ENCODE results near the gene AUTS2.

AUTS2 gene

DNA sequence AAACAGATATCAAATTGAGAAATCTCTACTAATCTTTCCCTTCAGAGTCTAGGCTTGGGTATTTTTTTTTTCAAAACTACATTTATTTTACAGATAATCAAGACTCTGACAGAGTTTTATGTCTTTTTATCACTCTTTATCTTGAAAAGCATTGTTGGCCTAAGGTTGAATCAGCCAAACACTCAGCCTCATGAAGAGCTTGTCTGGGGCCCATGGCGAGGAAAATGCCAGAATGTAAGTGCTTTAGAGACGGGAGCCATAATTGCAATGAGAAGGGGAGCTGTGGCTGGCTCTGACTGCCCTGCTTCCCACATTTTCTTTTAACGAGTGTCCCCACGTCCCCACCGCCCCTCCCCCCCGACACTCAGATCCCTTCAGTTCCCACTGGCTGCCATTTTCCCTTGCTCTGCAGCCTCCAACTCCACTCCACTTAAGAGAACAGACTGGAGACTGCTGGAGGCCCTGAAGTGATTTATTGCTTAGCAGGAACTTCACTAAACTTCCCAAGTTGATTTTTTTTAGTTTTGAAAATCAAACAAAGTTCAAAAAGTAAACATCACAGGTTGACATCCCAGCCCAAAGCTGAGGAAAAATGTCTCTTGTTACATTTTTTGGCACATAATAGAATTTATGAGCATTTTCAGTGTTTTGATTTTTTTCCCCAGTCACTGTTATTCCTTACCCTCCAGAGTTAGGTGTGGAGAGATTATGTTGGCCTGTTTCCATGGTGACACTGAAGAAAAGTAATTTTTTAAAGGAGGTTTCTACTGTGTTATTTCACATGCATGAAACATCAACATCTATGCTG lies 896.2 kb downstream of the AUTS2 start:
- Histone ChIP-seq H3K4me3 (ENCODE audit: low read depth, low read length) (no peak overlapping the region), H3K36me3 (no peaks in the 10 kb centered on the region), H3K9me3 (ENCODE audit: severe bottlenecking) (no peaks in the 10 kb centered on the region), H3K27ac (no peak overlapping the region), H3K27me3 (ENCODE audit: insufficient read depth, low read depth, severe bottlenecking) (no peaks in the 10 kb centered on the region)
- TF ChIP-seq, protein P1, sequence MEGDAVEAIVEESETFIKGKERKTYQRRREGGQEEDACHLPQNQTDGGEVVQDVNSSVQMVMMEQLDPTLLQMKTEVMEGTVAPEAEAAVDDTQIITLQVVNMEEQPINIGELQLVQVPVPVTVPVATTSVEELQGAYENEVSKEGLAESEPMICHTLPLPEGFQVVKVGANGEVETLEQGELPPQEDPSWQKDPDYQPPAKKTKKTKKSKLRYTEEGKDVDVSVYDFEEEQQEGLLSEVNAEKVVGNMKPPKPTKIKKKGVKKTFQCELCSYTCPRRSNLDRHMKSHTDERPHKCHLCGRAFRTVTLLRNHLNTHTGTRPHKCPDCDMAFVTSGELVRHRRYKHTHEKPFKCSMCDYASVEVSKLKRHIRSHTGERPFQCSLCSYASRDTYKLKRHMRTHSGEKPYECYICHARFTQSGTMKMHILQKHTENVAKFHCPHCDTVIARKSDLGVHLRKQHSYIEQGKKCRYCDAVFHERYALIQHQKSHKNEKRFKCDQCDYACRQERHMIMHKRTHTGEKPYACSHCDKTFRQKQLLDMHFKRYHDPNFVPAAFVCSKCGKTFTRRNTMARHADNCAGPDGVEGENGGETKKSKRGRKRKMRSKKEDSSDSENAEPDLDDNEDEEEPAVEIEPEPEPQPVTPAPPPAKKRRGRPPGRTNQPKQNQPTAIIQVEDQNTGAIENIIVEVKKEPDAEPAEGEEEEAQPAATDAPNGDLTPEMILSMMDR (IDR thresholded peaks at IDR 0.05; ENCODE audit: low read depth, low read length): no peak
- DNase-seq: no peak

DNA sequence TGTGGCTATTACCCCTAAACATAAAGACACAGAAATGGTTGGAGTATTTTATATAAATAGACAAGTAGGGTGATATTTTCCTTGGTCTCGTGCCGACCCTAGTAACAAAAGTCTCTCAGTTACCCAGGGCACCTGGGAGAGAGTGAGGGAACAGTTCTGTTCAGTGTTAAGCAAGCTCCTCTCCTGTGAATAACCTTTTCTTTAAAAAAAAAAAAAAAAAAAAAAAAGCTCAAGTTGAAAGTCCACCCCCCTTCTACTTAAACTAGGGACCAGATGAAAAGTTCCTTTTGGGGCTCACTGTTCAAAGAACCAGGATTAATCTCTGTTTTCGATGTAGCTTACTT lies 896.7 kb downstream of the AUTS2 start:
- DNase-seq: no peak
- TF ChIP-seq, protein P1 (IDR thresholded peaks at IDR 0.05; ENCODE audit: low read depth, low read length): no peak

DNA sequence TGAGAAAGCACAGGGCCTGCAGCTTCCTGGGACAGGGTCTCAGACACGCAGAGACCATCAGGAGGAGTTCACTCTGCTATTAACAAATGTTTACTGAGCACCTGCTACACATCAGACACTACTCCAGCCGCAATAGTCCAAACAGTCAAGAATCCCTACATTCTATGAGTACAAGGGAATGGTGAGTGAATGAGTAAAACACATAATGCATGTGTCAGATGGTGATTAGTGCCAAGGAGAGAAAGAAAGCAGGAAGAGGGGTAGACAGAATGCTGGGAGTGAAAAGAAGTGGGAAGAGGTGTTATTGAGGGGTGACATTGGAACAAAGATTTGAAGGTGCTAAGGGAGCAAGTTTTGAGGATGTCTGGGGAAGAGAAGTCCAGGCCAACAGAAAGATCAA lies 899.5 kb downstream of the AUTS2 start:
- Histone ChIP-seq H3K27ac (no peak overlapping the region), H3K36me3 (no peaks in the 10 kb centered on the region), H3K27me3 (ENCODE audit: insufficient read depth, low read depth, severe bottlenecking) (no peaks in the 10 kb centered on the region), H3K9me3 (ENCODE audit: severe bottlenecking) (no peaks in the 10 kb centered on the region), H3K4me3 (ENCODE audit: low read depth, low read length) (no peak overlapping the region)
- TF ChIP-seq, protein P1 (IDR thresholded peaks at IDR 0.05; ENCODE audit: low read depth, low read length): no peak
- DNase-seq: no peak

More for the DNA sequence above, 896.7 kb downstream of the AUTS2 start:
- Histone ChIP-seq H3K27ac (no peak overlapping the region), H3K4me3 (ENCODE audit: low read depth, low read length) (no peak overlapping the region), H3K27me3 (ENCODE audit: insufficient read depth, low read depth, severe bottlenecking) (no peaks in the 10 kb centered on the region), H3K9me3 (ENCODE audit: severe bottlenecking) (no peaks in the 10 kb centered on the region), H3K36me3 (no peaks in the 10 kb centered on the region)

DNA sequence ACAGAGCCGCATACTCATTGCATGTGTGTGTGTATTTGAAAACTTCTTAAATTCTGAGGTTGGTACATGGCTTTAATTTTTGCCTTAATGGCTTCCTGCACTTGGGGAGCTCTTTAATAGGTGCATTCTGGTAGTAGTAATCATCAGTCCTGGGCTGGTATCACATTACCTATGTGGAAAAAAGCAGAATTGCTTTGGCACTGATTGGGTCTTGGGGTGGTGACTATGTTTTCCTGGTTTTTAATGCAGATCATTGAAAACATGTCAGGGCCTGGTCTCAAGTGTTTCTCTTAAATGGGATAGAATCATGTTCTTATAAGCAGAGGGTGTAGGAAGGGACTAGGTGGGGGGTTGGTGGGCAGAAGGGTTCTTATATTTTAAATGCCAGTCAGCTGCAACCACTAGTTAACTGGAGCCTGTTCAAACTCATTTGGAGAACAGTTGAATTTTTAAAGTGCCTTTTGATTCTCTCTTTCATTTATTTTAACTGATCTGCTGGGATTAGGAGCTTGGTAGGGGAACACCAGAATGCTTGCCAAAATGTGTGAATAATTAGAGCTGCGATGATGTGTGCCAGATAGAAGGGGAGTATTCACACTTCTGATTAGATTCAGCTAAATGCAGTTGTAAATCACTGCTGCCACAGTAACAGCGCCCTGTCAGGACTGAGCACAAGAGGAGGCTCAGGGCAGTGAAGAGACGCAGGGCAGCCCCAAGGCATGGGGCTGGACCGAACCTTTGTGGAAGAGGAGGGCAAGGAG lies 900.1 kb downstream of the AUTS2 start:
- TF ChIP-seq, protein P1 (IDR thresholded peaks at IDR 0.05; ENCODE audit: low read depth, low read length): no peak
- H3K9me3 ChIP-seq (ENCODE audit: severe bottlenecking): no peaks in the 10 kb centered on the region
- H3K27me3 ChIP-seq (ENCODE audit: insufficient read depth, low read depth, severe bottlenecking): no peaks in the 10 kb centered on the region
- H3K36me3 ChIP-seq: no peaks in the 10 kb centered on the region
- no peak overlapping the region for H3K27ac ChIP-seq
- no peak for DNase-seq
- H3K4me3 ChIP-seq (ENCODE audit: low read depth, low read length): no peak overlapping the region

DNA sequence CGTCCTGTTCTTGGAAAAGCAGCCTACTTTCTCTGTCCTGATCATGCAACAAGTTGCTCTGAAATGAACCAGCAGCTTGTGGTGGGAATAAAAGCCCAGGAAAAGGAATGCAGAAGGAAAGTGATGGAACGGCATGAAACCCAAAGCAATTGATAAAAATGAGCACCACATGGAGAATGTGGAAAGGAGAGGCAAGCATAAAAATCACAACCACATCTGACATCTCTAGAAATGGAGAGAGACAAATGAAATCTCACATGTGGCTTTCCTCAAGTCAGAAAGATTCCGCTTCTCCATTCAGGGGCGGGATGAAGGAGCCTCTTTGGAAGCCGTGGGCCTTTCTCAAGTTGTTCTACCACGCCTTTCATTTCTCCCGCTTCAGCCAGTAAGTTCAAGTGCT lies 902.0 kb downstream of the AUTS2 start:
- Histone ChIP-seq H3K36me3 (no peaks in the 10 kb centered on the region), H3K9me3 (ENCODE audit: severe bottlenecking) (no peaks in the 10 kb centered on the region), H3K4me3 (ENCODE audit: low read depth, low read length) (no peak overlapping the region), H3K27ac (no peak overlapping the region), H3K27me3 (ENCODE audit: insufficient read depth, low read depth, severe bottlenecking) (no peaks in the 10 kb centered on the region)
- no peak for DNase-seq
- TF ChIP-seq, protein P1 (IDR thresholded peaks at IDR 0.05; ENCODE audit: low read depth, low read length): no peak
